Fibroblast of gingiva (primary cell): ENCODE measurements around the gene APBB2.
"Not testable (repeated sequence)": the region's sequence is repeated elsewhere in the genome, so short reads cannot be mapped to it uniquely, and the experiment has no call there.

Experiments
- DNase-seq: peaks from one replicate; pipeline ENCODE4 v3.0.0-alpha.2; 2011; ENCODE audit warnings: low read depth

APBB2 gene

GRCh38 chr4:41060352-41061334 is 153.7 kb downstream of the APBB2 start:
- DNase-seq: peak; percentile 52

- DNase-seq: not testable (repeated sequence)
These were observed 154.9 kb downstream of the APBB2 start for GRCh38 chr4:41059411-41059810.

DNA sequence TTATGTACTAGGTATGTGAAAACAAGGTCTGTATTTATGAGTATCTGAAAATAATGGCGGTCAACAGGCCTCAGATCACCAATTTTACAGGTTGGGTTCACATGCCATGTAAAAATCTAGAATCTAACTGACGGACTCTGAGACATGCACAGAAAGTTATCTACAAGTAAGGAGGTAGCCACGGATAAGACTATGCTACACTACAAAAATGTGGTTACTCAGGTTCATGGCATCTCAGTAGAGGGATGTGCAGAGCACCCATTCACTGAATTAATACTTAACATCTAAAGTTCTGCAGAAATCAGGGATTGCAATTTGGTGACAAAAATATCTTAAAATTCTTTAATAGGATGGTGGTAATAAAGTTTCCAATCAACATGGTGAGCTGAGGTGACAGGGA is 155.9 kb downstream of the APBB2 start:
- no peak for DNase-seq

DNA sequence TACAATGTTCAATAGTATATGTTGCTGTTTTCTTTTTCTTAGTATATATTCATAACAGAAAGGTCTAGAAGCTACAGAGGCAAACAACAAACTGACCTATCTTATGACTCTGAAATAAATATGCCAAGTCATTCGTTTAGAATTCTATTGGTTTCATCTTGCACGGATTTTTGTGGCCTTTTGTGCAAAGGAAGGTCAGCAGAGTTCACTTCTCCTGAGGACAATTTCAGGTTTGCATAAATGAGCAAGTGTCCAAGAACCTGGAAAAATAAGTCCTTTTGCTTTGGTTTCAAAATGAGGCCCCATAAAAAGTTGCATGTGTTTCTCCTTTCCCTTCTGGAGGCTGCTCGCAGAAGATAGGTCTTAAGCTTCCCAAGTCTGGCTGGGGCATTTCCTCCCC is 156.9 kb downstream of the APBB2 start:
- peak; percentile 87 for DNase-seq

DNA sequence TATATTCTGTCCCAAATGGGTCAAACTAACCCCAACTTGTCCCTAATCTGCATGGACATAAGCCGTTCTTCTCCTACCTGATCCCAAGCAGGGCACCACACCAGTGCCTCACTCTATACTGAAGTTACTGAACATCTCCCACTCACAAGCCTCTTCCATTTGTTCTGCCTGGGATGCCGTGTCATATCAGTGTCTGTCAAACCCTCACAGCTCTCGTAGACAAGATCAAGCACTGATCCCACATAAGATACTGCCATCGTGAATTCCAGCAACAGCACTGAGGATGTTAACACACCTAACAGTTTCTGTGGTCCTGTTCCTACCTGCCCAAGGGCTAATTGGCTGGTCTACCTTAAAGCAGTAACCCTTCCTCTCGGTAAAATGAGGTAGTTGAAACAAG is 162.1 kb downstream of the APBB2 start:
- DNase-seq: no peak

DNA sequence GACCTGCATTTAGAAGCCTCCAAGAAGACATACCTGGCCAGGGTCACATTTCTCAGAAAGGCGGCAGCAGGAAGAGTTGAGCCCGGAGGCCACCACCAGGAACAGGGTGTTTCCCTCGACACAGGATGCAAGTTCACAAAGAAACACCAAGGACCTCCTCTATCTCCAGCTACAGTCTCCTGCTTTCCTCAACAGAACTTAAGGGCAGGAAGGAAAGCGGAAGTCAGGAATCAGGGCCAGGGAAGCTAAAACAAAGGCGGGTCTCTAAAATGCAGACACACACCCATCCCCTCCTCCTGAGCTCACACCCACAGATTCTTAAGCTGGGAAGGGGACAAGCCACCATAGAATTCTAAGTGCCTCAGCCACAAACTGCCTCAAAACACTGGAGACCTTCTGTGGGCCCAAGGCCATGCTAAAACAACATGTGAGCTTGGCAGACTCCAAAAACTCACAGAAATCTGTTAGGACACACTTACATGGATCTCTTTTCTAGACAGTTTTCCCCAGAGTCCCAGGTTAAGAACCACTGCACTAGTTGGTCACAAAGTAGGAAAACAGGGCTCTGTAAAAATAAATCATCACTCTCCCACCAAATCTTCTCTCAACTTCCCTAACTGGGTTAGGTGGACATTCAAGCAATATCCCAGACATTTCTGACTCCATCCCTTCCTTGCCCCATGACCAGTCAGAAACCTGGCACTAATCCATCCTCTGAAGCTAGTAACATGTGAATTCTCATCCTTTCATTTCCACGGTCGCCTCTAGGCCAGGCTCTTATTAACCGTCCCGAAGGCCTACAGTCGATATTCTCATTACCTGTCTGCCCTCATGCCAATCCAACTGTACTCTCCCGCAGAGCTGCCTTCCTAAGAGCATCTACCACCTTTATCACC is 163.2 kb downstream of the APBB2 start:
- no peak for DNase-seq

DNA sequence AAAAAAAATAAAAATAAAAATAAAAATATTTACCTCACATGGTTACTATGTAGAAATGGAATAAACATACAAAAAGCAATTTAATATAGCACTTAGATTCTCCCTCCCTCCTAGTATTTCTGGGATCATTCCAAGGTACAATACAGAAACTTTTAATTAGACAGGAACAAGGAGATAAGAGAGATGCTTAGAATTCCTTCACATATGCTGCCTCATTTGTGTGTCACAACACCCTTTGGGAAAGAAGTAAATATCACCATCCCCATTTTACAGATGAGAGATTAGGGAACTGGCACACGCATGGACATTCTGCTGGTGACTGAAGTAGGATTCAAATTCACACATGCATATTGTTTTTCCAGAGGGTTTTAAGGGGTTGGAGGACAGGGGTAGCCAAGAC is 164.2 kb downstream of the APBB2 start:
- DNase-seq: no peak

DNA sequence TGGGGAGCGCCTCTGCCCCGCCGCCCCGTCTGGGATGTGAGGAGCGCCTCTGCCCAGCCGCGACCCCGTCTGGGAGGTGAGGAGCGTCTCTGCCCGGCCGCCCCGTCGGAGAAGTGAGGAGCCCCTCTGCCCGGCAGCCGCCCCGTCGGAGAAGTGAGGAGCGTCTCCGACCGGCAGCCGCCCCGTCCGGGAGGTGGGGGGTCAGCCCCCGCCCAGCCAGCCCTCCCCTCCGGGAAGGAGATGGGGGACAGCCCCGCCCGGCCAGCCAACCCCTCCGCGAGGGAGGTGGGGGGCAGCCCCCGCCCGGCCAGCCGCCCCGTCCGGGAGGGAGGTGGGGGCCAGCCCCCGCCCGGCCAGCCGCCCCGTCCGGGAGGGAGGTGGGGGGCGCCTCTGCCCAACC is 165.2 kb downstream of the APBB2 start:
- not testable (repeated sequence) for DNase-seq

- no peak for DNase-seq
These were observed 169.6 kb downstream of the APBB2 start for GRCh38 chr4:41044791-41045190.

DNA sequence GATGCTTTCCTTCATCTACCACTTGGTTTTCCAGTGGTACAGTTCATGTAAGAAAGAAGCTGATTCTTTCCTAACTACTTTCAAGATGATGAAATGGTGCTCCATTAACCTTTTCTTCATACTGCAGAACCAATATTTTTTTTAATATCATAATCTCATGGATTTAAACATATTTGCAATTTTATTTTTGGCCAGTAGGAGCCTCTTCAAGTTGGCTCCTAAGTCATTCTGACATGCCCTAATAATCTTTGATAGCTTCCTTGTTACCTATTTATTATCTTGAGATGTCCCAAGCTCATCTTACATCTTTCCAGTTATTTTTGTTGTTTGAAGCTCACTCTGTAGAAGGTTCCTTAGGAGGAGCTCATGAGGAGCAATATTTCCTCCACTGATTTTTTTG is 170.2 kb downstream of the APBB2 start:
- DNase-seq: no peak

DNA sequence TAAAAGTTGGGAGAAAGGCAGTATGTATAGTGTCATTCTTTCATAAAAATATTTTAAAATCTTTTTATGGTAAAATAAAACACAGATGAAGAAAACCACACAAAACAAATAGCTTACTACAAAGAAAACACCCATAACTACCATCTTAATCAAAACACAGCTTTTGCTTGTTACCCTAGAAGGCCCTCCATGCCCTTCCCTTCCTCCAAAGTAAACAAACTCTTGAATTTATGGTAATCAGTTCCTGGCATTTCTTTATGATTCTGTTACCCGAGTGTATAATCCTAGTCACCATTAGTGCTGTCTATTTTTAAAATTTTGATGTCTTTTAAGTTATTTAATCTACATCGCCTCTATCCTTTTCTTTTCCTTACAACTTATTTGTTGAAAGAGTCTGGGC is 170.9 kb downstream of the APBB2 start:
- peak; percentile 35 for DNase-seq

DNA sequence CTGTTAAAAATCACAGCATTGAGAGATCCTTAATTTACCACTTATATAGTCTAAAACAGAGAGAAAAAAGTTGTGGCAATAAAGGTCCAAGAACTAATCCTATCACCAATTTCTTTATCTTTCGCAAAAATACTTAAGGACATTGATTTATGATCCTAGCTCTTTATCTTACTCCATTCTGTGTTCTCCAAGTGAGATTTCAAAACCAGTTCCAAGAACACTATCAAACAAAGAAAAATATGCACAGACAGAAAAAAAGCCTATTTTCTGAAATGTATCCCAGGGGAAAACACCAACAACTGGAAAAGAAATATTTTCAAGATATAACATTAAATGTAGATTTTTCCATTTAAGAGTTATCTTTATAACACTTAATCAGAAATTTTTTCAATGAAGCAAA is 172.8 kb downstream of the APBB2 start:
- no peak for DNase-seq

DNA sequence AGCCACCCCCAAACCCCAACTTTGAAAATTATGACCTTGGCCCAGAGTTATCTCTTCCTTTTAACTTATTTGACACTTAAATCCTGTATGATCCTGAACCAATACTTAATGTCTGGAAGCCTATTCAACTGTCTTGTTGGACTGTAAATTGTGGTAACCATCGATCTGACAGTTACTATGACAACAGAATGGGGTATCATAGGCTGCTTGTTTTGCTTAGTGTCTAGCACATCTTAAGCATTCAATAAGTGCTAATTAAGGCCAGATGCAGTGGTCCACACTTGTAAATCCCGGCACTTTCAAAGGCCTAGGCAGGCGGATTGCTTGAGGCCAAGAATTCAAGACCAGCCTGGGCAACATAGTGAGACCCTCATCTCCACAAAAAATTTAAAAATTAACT is 175.0 kb downstream of the APBB2 start:
- no peak for DNase-seq

GRCh38 chr4:41038304-41038703 is 176.0 kb downstream of the APBB2 start:
- no peak for DNase-seq

- no peak for DNase-seq
These were observed 185.2 kb downstream of the APBB2 start for GRCh38 chr4:41029098-41029497.

DNA sequence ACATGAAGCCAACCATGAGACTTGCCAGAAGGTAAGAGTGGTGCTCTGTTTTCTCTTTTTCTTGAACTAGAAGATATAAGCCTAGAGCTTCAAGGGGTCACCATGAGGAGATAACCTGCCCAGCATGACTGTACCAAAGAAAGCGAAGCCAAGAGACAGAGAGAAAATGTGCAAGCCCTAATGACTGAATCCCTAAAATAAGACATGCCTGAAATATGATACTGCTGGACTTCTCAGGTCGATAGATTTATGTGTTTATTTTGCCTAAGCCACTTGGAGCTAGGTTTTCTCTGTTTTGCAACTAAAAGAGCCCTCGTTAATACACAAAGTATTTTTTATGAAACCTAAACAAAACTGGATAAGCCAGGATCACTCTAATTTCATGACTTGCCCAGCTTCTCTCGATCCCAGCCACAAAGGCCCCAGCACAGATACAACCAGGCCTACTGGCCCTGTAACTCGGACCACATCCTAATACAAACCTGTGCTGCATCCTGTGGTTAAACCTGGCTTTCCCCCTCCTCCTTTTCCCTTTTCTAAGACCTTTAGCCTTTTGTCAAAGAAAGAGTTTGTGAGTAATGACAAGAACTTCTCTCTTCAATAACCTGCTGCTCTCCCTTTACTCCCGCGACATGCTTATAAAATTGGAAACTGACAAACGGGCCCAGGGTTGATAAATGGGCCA is 185.8 kb downstream of the APBB2 start:
- DNase-seq: peak; percentile 69

GRCh38 chr4:41026971-41027370 is 187.4 kb downstream of the APBB2 start:
- DNase-seq: no peak

DNA sequence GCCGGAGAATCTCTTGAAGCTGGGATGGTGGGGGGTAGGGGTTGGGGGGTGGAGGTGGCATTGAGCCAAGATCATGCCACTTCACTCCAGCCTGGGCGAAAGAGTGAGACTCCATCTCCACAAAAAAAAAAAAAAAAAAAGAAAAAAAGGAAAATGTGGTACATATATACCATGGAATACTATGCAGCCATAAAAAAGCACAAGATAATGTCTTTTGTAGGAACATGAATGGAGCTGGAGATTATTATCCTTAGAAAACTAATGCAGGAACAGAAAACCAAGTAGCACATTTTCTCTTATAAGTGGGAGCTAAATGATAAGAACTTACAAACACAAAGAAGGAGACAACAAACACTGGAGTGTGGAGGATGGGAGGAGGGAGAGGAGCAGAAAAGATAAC is 188.5 kb downstream of the APBB2 start:
- DNase-seq: no peak

DNA sequence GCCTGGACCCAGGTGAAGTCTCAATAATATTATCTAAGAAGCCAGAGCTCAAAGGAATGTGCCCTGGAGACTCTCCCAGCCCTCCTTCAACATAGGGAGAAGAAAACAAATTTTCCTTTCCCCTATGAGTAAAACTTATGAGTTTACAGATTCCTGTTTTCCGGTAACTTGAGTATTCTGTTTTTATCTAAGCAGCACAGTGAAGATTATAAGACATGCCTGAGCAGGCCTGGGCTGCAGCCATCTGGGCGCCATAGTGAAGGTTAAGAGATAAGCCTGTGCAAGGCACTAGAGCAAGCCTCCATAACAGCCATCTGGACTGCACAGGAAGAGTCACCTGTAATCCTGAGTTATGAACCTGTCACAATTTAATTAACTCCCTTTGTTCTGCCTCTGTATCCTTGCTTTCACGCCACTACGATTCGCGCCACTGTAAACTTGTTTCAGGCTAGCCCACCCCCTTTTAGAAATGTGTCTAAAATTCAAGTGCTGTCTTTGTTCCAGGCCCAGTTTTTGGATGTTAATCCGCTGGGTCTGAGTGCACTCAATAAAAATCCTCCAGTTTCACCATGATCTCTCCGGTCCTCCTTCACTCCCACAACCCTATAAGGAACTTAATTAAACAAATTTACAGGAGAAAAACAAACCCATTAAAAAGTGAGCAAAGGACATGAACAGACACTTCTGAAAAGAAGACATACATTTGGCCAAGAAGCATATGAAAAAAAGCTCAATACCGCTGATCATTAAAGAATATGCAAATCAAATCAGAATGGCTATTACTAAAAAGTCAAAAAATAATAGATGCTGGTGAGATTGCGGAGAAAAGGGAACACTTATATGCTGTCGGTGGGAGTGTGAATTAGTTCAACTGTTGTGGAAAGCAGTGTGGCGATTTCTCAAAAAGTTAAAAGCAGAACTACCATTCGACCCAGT is 189.5 kb downstream of the APBB2 start:
- DNase-seq: peak; percentile 18

DNA sequence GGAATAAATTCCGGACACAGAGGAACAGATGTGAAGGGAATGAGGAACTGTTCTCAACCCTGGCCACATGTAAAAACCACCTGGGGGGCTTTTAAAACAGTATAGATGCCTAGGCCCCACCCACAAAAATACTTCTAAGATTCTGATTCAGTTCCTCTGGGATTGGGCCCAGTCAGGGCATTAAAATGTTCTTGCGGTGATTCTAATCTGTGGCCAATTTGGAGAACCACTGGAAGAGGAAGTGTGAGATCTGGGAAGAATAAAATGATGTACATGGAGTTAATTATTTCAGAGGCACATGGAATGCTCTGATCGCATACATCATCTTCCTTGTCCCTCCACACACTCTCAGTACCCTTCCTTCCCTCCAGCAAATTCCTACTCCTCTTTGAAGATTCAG is 192.2 kb downstream of the APBB2 start:
- peak; percentile 16 for DNase-seq

GRCh38 chr4:41015016-41015675 is 199.2 kb downstream of the APBB2 start:
- no peak for DNase-seq
